NCI-H2107 (cell line): ENCODE data around the gene MYO15B.
A peak's percentile ranks its signal among the peaks of the same experiment; 100 is the strongest.
"Not testable (repeated sequence)": the region's sequence is repeated elsewhere in the genome, so short reads cannot be mapped to it uniquely, and the experiment has no call there.

ENCODE experiments used
- DNase-seq: peaks from one replicate; lab custom pipeline; 2025; lab: John Stamatoyannopoulos, UW

The MYO15B gene

DNA sequence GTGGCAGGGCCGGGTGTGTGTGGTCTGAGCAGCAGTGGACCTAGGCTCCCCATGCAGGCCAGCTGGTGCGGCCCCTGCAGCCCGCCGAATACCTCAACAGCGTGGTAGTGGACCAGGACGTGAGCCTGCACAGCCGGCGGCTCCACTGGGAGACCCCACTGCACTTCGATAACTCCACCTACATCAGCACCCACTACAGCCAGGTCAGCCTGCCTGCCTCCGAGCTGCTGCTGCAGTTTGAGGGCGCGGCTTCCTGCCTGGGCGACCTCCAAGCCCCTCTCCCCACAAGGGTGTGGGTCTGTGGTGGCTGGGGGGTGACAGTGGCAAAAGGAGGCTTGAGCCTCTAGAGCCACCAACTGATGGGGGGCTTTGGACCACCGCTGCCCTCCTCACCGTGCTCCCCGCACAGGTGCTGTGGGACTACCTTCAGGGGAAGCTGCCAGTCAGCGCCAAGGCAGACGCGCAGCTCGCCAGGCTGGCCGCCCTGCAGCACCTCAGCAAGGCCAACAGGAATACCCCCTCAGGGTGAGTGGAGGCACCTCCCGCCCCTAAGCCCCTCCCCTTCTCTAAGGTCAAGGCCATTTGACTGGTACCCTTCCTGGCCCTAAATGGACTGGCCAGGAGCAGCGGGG is 37.2 kb downstream of the MYO15B start:
- DNase-seq, result no peak

- no peak for DNase-seq
Measured at GRCh38 chr17:75625813-75626486, 38.4 kb downstream of the MYO15B start.

GRCh38 chr17:75626496-75627038 is 39.0 kb downstream of the MYO15B start:
- DNase-seq, result no peak

DNA sequence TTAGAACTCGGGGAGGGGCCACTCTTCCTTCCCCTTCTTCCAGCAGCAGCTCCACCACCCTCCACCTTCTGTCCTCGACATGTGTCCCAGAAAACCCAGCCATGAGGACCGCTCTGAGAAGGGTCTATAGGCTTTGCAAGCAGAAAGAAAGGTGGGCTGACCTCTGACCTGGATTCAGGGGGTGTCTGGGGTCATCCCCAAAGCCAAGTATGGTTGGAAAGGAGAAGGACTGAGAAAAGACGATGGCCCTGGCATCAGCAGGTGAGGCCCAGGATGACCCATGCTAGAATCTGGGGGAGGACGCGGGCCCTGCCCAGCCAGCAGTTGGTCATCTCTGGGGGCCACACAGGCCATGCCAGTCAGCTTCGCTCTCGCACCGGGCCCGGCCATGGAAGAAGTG is 39.5 kb downstream of the MYO15B start:
- no peak for DNase-seq

DNA sequence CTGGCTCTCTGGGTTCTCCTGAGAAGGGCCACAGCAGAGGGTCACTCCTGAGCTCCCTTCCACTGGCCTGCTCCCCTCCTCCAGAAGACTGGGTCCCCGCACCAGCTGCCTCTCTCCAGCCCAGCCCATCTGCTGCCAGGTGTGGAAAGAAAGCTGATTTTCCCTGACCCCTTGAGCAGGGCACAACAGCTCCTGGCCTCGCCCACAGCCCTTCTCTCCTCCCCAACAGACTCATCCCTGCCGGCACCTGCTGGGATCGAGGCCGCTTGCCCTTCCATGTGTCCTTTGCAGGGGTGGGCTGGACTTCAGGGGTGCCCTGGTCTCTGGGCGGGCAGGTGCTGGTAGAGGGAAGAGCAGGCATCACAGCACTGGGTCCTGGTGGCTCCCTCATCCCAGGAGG is 40.8 kb downstream of the MYO15B start:
- no peak for DNase-seq

DNA sequence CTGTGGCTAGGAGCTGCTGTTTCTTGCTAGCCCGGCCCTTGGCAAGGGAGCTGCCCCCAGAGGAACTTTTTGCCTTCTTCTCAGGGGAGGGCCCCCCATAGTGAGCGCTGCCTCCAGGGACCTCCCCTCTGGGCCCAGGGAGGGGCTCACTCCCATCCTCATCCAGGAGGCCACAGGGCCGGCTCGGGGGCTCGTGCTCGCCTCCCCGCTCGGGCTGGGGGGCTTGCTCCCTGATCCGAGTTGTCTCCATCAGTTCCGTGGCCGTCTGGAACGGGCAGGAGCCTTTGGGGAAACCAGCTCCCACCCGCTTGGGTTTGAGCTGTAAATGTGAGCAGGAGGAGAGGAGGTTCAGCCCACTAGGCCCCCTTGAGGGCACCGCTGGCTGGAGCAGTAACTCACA is 41.6 kb downstream of the MYO15B start:
- DNase-seq, result no peak

DNA sequence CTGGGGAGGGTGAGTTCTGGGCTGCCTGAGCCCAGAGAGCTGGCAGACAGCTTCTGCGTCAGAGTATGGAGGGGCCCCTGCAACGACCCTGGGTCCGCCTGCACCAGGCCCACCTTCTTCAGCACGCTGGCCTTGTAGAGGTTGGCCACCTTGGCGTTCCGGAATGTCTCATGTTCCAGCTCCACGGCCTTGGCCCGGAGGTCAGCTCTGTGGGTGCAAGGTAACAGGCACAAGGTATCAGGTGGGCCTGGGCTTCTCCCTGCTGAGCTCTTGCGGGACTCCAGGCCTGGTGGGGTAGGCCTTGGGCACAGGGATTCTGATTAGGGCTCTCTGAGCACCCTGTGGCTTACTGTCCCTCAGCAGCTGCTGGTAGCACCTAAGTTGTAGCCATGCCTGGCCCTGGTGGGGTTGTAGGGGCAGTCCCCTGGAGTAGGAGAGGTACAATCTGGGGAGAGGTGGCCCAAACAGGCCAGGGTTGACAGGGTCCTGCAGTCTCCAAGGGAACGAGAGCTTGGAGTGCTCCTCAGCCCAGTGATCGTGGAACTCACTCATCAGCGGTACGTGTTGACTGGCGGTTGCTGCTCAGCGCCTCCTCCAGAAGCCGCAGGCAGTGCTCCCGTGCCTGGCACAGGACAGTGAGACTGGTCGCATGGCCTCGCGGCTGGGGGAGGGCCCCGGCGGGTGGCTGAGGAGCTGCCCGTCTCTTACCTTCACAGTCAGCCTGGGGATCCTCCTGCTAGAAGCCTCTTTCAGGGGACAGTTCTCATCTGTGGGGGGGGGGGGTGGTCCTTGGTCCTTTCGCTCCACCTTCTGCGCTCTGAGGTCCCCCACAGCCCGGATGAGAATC is 42.7 kb downstream of the MYO15B start:
- DNase-seq, result no peak

DNA sequence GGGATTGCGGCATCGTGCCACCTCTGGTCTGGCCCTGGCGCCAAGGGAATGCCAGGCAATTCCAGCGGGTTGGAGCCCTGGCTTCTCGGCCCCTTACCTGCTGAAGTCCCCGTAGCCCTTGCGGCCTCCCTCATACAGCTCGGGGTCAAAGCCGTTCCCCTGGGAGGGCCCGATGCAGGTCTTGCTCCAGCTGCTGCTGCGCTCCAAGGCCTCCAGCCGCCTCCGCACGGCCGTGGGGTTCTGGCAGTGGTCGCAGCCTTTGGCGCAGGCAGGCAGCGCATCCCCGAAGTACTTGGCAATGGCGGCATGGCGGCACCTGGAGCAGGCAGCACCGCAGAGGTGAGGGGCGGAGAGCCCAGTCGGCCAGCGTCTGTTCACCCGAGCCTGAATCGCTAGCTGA is 43.8 kb downstream of the MYO15B start:
- no peak for DNase-seq

- DNase-seq, result no peak
Measured at GRCh38 chr17:75632428-75632827, 44.8 kb downstream of the MYO15B start.

GRCh38 chr17:75632863-75633485 is 45.4 kb downstream of the MYO15B start, which contains the start of gene SMIM5:
Gene SMIM5, plus strand, starts transcription at chr17:75633434. Its CDS starts 6,768 bp downstream, at chr17:75640202.
- peak; percentile 17 for DNase-seq

GRCh38 chr17:75633486-75634375 is 46.1 kb downstream of the MYO15B start:
- DNase-seq, result peak; percentile 91

DNA sequence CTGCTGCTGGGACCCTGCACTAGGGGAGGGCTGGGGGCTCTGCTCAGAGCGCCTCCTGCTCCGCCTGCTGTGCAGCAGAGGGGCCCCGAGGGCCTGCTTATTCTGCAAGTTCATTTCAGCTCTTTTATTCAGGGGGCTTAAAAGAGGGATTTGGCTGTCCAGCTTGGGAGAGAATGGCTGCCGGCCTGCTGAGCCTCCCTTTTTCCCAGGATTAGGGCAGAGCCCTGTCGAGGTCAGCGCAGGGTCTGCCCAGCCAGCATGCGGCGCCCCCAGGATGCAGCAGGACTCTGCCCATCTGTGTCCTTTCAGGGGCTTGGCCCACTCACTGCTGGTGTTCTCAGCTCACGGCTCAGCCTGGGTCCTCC is 46.8 kb downstream of the MYO15B start:
- DNase-seq, result no peak

- DNase-seq, result no peak
Measured at GRCh38 chr17:75634754-75635609, 47.4 kb downstream of the MYO15B start.

- no peak for DNase-seq
Measured at GRCh38 chr17:75635610-75636202, 48.1 kb downstream of the MYO15B start.

DNA sequence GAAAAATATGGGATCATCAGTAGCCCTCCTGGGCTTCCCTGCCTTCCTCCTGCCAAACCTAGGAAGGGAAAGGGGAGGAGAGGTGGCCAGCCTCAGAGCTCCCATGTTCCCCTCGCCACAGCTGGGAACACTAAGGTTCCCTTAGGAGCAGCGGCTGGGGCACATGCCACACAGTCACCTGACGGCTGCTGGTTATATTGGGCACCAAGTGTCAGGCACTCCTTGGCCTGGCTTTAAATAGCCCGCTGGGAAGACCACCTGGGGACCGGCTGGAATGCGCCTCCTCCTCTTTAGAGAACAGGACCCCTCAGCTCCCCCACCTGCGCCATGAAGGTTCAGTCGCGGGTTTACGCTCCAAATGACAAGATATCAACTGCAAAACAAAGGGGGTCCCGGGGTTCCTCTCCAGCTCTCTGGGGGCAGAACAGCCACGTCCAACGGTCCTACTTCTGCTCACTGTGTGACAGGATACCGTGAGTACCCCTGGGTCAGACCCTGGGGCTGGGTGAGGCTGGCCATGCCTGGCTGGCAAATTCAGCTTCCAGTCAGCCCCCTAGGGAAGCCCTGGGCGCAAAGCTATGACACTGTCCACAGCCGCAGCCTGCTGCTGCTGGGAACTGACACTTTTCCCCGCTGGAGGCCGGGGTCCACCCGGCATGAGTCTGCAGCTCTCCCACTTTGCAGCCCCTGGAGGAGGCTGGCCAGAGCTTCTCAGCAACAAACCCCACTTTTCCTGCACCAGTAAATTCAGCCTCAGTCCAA is 49.0 kb downstream of the MYO15B start:
- DNase-seq, result no peak

- DNase-seq, result no peak
Measured at GRCh38 chr17:75637143-75637538, 49.5 kb downstream of the MYO15B start.

GRCh38 chr17:75637551-75637950 is 50.0 kb downstream of the MYO15B start:
- DNase-seq, result no peak

- not testable (repeated sequence) for DNase-seq
Measured at GRCh38 chr17:75638039-75638438, 50.4 kb downstream of the MYO15B start.

DNA sequence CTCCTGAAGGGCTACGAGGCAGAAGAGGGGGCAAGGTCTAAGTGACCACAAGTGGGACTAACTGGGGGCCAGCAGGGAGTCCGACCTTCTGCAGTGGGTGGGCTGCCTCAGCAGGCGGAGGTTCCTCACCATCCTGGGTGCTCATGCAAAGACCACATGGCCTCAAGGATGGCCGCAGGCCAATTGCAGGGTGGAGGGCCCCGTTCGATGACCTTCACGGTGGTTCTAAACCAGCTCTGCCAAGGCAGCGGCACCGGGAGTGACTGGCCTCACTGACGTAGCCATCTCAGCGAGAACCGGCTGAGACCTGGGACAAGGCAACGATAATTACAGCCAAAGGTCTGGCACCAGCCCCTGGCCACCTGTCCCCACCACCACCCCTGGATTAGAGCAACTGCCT is 51.3 kb downstream of the MYO15B start:
- DNase-seq, result no peak
